Central memory CD4-positive, alpha-beta T cell (primary cell): ENCODE measurements around the gene NXNL2.

Experiments
- DNase-seq: peaks from one replicate; pipeline ENCODE4 v3.0.0; 2022

NXNL2 gene

DNA sequence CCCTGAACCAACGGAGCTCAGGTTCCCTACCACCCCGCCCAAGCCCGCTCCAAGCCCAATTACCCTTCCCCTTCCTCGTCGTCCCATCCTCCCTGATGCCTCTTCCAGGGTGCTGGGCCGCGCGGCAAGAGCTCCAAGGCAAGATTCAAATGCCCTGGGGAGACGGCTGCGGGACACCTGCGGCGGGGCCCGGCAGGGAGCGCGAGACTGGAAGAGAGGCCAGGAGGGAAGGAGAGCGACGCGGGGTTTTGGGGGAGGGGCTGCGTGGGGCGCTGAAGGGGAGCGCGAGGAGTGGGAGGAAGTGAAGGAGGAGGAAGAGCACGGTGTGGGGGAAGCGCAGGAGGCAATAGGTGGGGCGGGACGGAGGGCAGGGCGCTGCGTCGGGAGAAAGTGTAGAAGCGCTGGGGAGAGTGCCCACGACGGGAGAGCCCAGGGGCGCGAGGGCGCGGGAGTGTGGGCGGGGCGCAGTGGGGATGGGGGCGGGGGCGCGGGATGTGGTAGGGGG lies 975 bp upstream of the NXNL2 start:
- DNase-seq, result no peak

DNA sequence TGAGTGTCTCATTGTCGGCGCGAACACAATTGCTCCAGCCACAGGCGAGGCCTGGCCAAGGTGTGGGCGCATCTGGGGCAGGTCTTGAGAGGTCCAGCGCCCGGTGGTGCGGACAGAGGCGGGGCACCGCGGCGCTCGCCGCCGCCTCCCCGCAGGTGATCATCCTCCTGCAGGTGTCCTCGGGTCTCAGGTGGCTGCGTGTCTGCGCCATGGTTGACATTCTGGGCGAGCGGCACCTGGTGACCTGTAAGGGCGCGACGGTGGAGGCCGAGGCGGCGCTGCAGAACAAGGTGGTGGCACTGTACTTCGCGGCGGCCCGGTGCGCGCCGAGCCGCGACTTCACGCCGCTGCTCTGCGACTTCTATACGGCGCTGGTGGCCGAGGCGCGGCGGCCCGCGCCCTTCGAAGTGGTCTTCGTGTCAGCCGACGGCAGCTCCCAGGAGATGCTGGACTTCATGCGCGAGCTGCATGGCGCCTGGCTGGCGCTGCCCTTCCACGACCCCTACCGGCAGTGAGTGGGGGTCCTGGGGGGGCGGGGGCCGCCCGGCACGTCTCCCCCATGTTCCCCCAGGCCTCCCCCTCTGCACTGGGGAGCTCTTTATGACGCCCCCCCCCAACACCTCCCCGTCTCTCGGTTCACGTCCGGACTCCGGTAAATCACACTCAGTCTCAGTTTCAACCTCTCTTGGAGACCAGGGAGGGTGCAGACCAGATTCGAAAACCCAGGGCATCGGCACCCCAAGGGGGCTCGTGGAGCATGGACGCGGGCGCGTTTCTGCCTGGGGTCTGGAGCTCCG lies 446 bp downstream of the NXNL2 start:
- peak; percentile 7 for DNase-seq

DNA sequence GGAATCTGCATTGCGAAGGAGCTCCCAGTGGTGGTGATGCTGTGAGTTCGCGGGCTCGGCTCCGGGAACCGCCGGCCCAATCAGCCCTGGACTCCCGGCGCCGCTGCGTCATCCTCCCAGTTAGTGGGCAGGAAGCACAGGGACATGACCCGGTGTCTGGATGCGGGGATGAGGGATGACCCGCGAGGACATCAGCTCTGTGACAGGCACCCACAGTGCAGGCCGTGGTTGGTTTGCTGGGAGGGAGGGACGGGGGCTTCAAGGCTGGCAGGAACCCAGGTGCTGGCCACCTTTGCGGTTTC lies 996 bp downstream of the NXNL2 start:
- no peak for DNase-seq

DNA sequence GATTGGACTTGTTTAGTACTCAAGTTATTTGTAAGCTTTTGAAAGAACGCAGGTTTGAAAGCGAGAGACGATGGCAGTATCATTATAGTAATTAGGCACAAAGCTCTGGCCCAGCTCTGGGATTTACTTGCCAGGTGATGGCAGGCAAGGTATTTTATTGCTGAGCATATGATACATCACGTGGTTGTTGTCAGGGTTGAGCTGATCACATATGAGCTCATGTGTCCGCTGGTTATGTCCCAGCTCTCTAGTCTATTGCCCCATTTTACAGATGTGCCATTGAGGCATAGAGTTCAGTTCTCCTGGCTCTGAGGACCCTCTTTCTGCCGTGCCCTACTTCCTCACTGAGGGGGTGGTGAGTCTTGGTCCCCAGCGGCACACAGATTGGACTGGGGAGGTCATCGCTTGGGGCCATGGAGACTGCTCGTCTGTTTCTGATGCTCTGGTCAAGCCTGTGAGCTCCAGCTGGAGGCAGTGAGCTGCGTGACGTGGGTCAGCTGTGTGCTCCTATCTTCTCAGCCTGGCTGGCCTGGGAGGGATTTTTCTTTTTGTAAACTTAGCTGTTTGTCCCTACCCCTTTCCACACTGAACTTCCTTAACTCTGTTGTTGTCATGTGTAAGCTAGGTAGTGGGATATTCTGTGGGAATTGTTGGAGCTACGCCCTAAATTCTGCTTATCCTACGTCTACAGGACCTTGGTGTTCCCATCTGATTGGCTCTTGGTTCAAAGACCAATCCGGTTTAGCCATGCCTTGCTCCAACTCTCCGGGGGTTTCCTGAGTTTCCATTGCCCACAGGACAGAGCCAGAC lies 2.2 kb downstream of the NXNL2 start:
- DNase-seq, result no peak

DNA sequence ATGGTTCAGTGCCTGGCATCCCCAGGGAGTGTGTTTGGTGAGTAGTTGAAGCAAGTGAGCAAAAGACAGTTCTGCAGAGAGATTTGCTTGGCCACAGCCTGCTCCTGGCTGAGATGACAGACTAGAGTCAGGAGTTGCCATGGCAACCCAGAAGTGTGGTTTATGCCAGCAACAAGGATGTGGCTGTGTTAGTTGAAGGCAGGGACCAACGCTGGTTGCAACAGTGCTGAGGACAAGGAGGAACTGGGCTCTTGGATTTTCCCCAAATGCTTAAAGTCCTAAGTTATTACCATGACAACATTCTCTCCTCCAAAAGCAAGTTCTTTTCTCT lies 2.7 kb downstream of the NXNL2 start:
- DNase-seq, result peak; percentile 24

DNA sequence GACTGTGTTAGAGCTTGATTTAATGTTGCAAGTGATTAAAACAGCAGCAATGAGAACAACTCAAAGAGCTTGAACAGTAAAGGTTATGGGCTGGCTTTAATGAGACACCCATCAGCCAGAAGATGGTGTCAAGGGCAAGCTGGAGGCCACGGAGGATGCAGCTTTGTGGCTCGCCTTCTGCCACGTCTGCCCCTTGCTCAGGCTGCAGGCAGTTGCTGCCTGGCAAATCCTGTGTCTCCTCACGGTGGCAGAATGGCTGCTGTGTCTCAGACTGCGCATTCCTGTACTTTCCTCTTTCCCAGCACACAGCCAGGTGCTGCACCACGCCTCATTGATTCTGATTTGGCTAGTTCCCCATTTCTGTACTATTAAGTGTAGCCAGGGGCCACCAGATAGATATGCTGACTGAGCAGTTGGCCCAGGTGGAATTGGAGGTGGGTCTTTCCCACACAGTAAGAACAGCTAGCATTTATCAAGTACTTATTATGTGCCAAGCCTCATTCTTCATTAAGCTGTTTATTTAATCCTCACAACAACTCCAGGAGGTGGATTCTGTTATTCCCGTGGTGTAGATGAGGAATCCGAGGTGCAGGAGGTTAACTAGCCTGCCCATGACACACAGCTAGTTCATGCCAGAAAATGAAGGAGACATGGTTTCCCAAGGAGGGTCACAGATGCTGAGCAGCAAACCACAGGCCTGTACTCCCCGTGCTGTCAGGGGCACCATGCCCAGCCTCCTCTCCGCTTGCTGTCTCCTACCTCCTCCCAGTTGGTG lies 3.5 kb downstream of the NXNL2 start:
- no peak for DNase-seq

DNA sequence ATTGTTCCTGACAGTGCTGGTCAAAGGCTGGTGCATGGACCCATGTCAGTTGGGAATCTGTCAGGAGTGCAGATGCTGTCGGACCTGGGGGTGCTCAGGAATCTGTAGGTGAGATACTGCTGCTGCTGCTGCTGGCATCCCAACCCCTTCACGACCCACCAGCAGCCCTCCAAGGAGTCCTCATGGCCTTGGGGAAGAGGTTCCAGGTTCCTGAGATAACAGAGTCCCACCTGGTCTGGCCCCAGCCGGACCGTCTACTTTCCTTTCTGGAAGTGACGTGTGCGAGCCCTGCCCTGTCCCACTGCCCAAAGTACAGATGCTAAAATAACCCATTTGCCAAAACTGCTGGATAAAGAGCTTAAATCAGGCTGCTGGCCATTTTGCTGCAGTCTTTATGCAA lies 4.3 kb downstream of the NXNL2 start:
- DNase-seq, result no peak

GRCh38 chr9:88540251-88540763 lies 5.3 kb downstream of the NXNL2 start:
- no peak for DNase-seq

DNA sequence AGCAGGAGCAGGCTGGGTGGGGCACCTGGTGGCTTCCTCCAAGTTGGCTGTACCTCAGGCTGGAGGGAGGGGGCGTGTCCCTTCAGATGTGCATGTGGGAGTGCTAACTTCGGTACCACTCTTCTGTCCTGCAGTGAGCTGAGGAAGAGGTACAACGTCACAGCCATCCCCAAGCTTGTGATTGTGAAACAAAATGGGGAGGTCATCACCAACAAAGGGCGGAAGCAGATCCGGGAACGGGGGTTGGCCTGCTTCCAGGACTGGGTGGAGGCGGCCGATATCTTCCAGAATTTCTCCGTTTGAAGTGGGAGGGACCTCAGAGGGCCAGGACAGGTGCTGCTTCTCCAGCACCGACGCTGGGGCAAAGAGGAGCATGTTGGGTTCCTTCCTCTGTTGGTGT lies 9.3 kb downstream of the NXNL2 start:
- DNase-seq, result no peak

- DNase-seq, result no peak
These were observed 16.7 kb downstream of the NXNL2 start for GRCh38 chr9:88551546-88552137.

- DNase-seq, result no peak
These were observed 18.4 kb downstream of the NXNL2 start for GRCh38 chr9:88553350-88553749.

DNA sequence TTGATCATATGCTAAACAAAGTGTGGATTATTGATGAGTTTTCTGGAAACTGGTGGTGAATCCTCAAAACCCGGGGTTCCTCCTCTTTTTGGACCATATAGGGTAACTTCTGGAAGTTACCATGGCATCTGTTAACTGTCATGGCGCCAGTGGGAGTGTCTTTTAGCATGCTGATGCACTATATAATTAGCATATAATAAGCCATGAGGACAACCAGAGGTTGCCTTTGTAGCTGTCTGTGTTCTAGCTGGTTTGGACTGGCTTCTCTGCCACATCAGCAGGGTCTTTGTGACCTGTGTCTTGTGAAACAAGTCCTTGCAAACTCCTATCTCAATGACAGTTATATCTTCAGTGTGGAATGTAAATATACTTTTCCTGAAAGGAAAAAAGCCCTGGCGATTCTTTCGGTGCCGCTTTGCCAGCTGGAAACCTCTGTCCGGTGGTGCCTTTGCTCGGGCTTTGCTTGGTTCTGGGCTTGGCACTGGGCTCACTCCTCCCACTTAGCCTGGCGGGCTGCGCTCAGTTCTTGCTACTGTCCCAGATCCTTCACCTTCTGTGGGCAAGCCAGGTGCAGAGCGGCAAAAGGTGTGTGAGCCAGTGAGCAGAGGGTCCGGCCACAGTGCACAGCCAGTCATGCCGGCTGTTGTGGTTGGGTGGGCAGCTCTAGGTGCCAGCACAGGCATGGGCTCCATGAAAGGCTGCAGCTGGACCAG lies 20.4 kb downstream of the NXNL2 start:
- no peak for DNase-seq

GRCh38 chr9:88559661-88560060 lies 24.7 kb downstream of the NXNL2 start:
- no peak for DNase-seq

GRCh38 chr9:88567870-88568269 lies 32.9 kb downstream of the NXNL2 start:
- DNase-seq, result no peak

DNA sequence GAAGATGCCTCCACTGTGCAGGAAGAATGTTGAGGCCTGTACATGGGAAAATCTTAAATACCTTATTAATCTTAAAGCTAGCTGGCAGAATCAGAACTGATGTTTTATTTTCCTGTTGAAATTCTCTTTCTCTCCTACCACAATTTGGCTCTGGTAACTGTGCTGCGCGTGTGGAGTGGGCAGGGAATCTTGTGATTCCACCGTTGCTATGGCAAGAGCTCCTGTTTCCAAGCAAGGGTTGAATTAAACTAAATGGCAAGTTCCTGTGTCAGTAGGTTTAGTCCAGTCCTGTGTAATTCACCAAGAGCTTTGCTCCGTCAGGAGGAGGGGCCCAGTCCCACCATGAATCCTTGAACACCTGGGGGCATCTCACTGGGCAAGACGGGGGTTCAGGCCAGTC lies 36.4 kb downstream of the NXNL2 start:
- DNase-seq, result no peak

- no peak for DNase-seq
These were observed 37.7 kb downstream of the NXNL2 start for GRCh38 chr9:88572684-88573083.

GRCh38 chr9:88574953-88575352 lies 40.0 kb downstream of the NXNL2 start:
- no peak for DNase-seq

DNA sequence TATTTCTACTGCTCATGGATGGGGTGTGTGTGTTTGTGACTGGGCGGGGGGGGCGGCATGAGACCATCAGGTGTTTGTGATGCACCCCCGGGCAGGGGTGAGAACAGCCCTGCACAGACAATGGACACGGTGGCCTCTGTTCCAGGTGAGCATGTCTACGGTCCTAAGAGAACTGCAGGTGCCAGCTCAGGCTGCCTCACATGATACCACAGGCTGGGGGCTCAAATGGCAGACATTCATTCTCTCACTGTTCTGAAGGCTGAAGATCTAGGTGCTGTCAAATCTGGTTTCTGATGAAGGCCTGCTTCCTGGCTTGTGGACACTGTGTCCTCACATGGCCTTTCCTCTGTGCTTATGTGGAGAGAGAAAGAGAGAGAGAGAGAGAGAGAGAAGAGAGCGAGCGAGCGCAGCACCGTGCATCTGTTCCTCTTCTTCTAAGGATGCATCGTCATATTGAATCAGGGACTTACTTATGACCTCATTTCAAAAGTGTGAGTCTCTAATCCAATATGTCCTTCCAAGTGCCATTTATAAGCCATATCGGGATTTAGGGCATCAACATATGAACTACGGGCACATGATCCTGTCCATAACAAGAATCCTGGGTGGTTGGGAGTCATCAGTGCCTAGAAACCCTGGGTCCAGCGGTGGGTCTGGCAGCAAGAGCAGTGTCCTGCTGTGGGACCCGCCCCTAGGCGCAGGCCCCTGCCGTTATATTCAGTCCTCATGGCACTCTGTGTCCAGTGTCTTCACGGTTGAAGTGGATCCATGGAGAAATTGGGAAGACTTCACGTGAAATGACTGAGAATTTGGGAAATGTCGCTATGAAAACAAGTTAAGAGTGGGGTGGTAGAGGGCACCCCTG lies 42.5 kb downstream of the NXNL2 start:
- no peak for DNase-seq

- DNase-seq, result peak; percentile 23
These were observed 43.4 kb downstream of the NXNL2 start for GRCh38 chr9:88578121-88579049.
